Dedifferentiated amniotic fluid mesenchymal stem cell (primary cell): ENCODE results near the gene ADAMTSL5.
A peak's percentile ranks its signal among the peaks of the same experiment; 100 is the strongest.
"Not testable (repeated sequence)": the region's sequence is repeated elsewhere in the genome, so short reads cannot be mapped to it uniquely, and the experiment has no call there.

ENCODE experiments used
- DNase-seq: peaks from one replicate; pipeline ENCODE4 v3.0.0-alpha.2; 2016; ENCODE audit errors: extremely low spot score

ADAMTSL5 gene

GRCh38 chr19:1511318-1512317, 1.2 kb downstream of the ADAMTSL5 start:
- DNase-seq: no peak

- DNase-seq: no peak
Measured at GRCh38 chr19:1510807-1511206, 2.0 kb downstream of the ADAMTSL5 start.

DNA sequence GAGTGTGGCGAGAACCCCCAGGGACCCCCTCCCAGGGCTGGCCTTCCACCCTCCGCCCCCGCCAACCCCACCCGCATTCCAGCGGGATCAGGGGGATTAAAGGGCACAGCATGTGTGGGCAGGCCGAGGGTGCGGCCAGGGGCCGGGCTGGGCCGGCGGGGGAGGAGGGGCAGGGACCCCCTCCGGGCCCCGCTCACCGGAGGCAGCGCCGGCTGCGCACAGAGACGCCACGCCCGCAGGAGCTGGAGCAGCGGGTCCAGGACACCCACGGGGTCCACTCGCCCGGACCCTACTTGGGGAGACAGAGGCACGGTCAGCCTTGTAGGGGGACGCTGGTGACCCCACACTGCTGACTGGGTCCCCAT, 2.4 kb downstream of the ADAMTSL5 start:
- DNase-seq: no peak

DNA sequence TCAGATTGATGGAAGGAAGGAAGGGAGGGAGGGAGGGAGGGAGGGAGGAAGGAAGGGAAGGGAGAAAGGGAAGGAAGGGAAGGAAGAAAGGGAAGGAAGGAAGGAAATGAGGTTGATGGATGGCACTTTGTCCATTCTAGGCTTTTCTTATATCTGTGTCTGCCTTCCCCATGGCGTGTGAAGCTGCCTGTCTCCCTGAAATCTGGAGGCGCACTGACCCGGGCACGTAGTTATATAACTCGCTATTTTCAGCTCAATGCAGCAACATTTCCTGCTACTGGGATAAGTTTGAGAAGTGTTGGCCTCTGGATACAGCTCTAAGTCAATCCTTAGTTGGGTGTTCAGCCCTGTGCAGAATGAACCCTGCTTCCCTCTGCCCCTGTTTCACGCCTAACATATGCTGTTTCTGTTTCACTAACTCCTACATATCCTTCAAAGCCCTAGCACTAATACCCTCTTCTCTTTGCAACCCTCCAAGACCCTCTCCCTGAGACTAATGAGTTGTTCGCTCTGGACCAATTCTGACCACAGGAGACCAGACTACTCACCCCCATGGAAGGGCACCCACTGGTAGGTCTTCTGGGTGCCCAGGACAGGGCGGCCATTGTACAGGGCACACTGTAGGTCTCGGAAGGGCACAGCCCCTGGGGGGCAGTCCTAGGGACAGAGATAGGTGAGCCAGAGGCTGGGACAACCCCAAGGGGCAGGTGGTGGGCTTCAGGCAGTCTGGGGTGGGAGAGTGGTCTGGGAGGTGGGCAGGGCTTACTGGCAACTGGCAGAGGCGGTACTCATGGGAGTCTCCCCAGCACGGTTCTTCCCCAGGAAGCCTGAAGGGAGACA, 3.0 kb downstream of the ADAMTSL5 start:
- DNase-seq: no peak

- DNase-seq: no peak
Measured at GRCh38 chr19:1508507-1508856, 4.3 kb downstream of the ADAMTSL5 start.

GRCh38 chr19:1507763-1508506, 4.9 kb downstream of the ADAMTSL5 start:
- DNase-seq: peak; percentile 95

DNA sequence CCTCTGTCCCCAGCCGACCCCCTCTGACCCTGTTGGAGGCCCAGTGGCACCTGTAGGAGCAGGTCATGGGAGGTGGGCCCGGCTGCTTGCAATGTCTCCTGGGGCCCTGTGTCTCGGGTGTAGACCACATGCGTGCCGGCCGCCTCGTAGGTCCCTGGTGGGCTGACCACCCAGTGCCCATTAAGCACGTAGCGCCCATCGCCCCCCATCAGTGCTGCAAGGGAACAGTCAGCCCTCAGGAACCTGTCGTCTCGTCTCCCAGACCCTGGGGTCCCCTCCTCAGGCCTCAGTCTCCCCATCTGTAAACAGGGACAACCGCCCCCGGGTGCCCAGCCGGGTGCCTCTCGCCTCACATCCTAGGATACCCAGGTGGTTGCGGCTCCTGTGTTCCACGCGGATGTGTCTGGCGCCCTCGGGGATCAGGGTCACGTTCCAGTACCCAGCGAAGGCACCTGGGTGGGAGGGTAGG, 5.6 kb downstream of the ADAMTSL5 start:
- no peak for DNase-seq

- no peak for DNase-seq
Measured at GRCh38 chr19:1505991-1506881, 6.6 kb downstream of the ADAMTSL5 start.

DNA sequence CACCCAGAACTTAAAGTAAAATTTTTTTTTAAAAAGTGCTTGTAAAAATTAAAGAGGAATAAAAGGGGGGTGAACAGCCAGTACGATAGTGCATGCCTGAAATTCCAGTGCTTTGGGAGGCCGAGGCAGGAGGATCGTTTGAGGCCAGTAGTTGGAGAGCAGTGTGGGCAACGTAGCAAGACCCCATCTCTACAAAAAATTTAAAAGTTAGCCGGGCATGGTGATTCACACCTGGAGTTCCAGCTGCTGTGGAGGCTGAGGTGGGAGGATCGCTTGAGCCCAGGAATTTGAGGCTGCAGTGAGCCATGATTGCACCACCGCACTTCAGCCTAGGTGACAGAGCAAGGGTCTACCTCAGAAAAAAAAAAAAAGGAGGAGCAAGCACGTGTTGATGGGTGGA, 7.8 kb downstream of the ADAMTSL5 start:
- DNase-seq: no peak

DNA sequence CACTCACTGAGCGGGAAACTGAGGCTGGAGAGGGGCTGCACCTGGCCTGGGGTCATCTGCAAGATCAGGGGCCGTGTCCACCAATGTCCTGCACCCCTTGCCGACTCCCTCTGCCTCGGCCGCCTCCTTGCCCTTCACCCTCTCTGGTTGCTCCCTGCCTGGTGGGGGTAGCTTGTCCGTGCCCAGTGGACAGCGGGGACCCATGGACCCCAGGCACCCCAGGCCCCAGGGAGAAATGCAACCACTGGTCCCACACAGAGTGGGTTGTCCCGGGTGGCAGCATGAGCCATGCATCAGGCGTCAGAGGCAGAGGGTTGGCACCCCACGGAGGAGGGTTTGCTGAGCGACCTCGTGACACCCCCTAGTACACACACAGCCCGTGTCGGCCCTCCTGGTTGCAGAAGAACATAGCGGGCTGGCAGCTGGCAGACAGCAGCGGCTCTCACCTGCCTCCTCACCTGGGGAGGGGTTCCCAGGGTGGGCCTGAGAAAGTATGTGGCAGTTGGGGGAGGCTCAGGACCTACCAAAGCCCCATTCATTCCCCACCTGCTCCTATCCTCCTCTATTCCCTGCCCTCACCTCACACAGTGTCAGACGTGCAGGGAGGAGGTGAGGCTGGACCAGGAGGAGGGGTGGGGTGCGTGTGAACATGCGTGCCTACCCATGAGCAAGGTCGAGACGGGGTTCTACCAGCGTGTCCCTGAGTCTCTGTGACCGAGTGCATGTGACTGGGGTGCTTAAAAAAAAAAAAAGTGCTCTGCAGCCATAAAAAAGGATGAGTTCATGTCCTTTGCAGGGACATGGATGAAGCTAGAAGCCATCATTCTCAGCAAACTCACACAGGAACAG, 8.7 kb downstream of the ADAMTSL5 start:
- no peak for DNase-seq

GRCh38 chr19:1503089-1503924, 9.5 kb downstream of the ADAMTSL5 start:
- DNase-seq: peak; percentile 29

- peak; percentile 21 for DNase-seq
Measured at GRCh38 chr19:1502433-1503088, 10.3 kb downstream of the ADAMTSL5 start.

- DNase-seq: no peak
Measured at GRCh38 chr19:1501200-1501595, 11.6 kb downstream of the ADAMTSL5 start.

GRCh38 chr19:1499231-1499630, 13.6 kb downstream of the ADAMTSL5 start:
- DNase-seq: not testable (repeated sequence)

GRCh38 chr19:1497578-1498235, 15.1 kb downstream of the ADAMTSL5 start:
- no peak for DNase-seq

DNA sequence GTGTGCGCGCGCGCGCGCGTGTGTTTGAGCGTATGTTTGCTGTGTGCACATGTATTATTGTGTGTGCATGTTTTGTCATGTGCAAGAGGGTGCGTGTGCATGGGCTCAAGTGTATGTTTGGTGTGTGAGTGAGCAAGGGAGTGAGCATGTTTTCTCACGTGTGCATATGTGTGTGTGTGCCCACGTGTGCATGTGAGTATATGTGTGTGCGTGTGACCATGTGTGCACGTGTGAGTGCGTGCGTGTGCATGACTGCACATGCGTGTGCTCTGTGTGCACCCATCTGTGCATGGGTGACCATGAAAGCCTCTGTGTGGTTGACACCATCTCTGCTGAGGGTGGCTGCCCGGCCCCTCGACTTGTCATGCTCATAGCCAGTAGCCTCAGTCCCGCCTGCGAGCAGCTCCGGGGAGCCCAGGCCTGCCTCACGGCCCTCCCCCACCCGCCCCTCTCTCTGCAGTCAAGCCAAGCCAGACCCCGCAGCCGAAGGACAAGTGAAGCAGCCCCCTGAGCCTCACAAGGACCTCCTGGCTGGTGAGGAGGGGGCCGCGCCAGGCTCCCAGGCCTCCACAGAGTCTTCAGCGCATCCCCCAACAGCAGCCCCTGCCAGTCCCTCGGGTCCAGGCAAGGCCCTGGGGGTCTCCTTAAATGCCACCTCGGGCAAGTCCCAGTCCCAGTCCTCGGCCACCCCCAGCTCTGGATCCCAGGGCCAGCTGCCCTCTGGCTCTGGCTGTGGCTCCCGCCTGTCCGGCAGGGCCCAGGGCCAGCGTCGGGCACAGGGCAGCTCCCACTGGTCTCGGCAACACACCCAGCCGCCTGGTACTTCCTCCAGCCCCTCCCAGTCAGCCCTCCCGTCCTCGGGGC, 15.9 kb downstream of the ADAMTSL5 start:
- DNase-seq: no peak
